HG03095 (cell line): ENCODE results near the gene CWF19L1.
A peak's percentile ranks its signal among the peaks of the same experiment; 100 is the strongest.

Source experiments
- ATAC-seq: cut with Tn5 transposase; IDR thresholded peaks from one replicate; pipeline ENCODE4 v1.9.1; 2021; ENCODE audit warnings: moderate library complexity; ENCODE audit not compliant: unreplicated experiment

The CWF19L1 gene

GRCh38 chr10:100254191-100254590, 13.2 kb downstream of the CWF19L1 start:
- no peak for ATAC-seq

- no peak for ATAC-seq
Observed at GRCh38 chr10:100253041-100253440, 14.4 kb downstream of the CWF19L1 start.

- ATAC-seq, result no peak
Observed at GRCh38 chr10:100248820-100249219, 18.6 kb downstream of the CWF19L1 start.

- no peak for ATAC-seq
Observed at GRCh38 chr10:100245484-100246220, 21.8 kb downstream of the CWF19L1 start.

GRCh38 chr10:100239851-100240250, 27.6 kb downstream of the CWF19L1 start:
- ATAC-seq, result no peak

- ATAC-seq, result no peak
Observed at GRCh38 chr10:100238429-100238828, 29.0 kb downstream of the CWF19L1 start.

- ATAC-seq, result no peak
Observed at GRCh38 chr10:100232101-100232500, 35.3 kb downstream of the CWF19L1 start.

- no peak for ATAC-seq
Observed at GRCh38 chr10:100229819-100230422, 37.5 kb downstream of the CWF19L1 start.

- ATAC-seq, result no peak
Observed at GRCh38 chr10:100223879-100224278, 43.6 kb downstream of the CWF19L1 start.

GRCh38 chr10:100222529-100222928, 44.9 kb downstream of the CWF19L1 start:
- no peak for ATAC-seq

- no peak for ATAC-seq
Observed at GRCh38 chr10:100216006-100216405, 51.4 kb downstream of the CWF19L1 start.

- no peak for ATAC-seq
Observed at GRCh38 chr10:100209303-100209702, 58.1 kb downstream of the CWF19L1 start.

- ATAC-seq, result no peak
Observed at GRCh38 chr10:100208276-100208675, 59.2 kb downstream of the CWF19L1 start.

- no peak for ATAC-seq
Observed at GRCh38 chr10:100204370-100204769, 63.1 kb downstream of the CWF19L1 start.

GRCh38 chr10:100201549-100201948, 65.9 kb downstream of the CWF19L1 start:
- ATAC-seq, result no peak

- ATAC-seq, result no peak
Observed at GRCh38 chr10:100194711-100195110, 72.7 kb downstream of the CWF19L1 start.

- ATAC-seq, result no peak
Observed at GRCh38 chr10:100192350-100192749, 75.1 kb downstream of the CWF19L1 start.

- peak; percentile 41 for ATAC-seq
Observed at GRCh38 chr10:100186253-100187212, 80.9 kb downstream of the CWF19L1 start.

GRCh38 chr10:100185364-100186252, 81.8 kb downstream of the CWF19L1 start, which contains the start of gene ERLIN1:
TSS of gene ERLIN1 (minus strand) at chr10:100186029. CDS start at chr10:100185626, 403 bp downstream.
- peak; percentile 79 for ATAC-seq

GRCh38 chr10:100184840-100185239, 82.6 kb downstream of the CWF19L1 start:
- no peak for ATAC-seq
